Mucosa of descending colon (tissue), 3 donors: Measurements from ENCODE around the gene ZMIZ1. TPM values are rescaled to one million over a fixed set of nuclear protein-coding genes. Genes with fewer than 3 reads are reported as not detected.

Experiments used
- ATAC-seq: fragments of 200-7000 bp; cut with Tn5 transposase; one replicate; pipeline ENCODE4 v1.9.1; 2020; ENCODE audit warnings: mild to moderate bottlenecking, moderate library complexity
- DNase-seq, 3 donors: peaks; one replicate each; pipeline ENCODE4 v3.0.0-alpha.2; 2020
- H3K36me3 ChIP-seq: fragments of 200-600 bp; one replicate; pipeline ENCODE4 v1.8.0; 2021; ENCODE audit warnings: low read depth, mild to moderate bottlenecking
- H3K4me1 ChIP-seq: fragments of 200-600 bp; one replicate; pipeline ENCODE4 v1.8.0; 2021; ENCODE audit warnings: low read depth, mild to moderate bottlenecking
- H3K4me3 ChIP-seq: fragments of 200-600 bp; one replicate; pipeline ENCODE4 v1.8.0; 2021; ENCODE audit warnings: mild to moderate bottlenecking
- H3K9me3 ChIP-seq: fragments of 200-600 bp; one replicate; pipeline ENCODE4 v1.8.0; 2021; ENCODE audit warnings: mild to moderate bottlenecking
- CTCF ChIP-seq: fragments of 200-600 bp; IDR thresholded peaks from one replicate; pipeline ENCODE4 v1.8.0; 2022; ENCODE audit warnings: antibody characterized with exemption, mild to moderate bottlenecking
- intact Hi-C, 2 donors: fragments of 100-400 bp; cut with DNase I in 1 of 2; cut with micrococcal nuclease in 1 of 2; formaldehyde crosslinking; loops; one replicate each; pipeline versions ENCODE4 v1.11.0 to v1.11.1; 2022; cut with DNase I, micrococcal nuclease
- total RNA-seq, 3 donors: library from RNA; stranded (reverse); fragmentation: NEBNext Ultra II Directional in 2 of 3; extraction: Animal tissue kit (Norgen Biotek cat#: 25700) in 2 of 3; gene quantifications; one replicate each; pipeline versions ENCODE4 v1.2.1 to v1.2.4, GENCODE V29; 2021 to 2023
- donor health status: DM: no; HTN: no; CAD: no; lungs with moderate emphysema.
- donor health status: DM: no; HTN: no; CAD: no.
- donor health status: DM: no; HTN: yes; CAD: no.

ZMIZ1 gene
- total RNA-seq, 3 donors from 2014 or later: 61.4 to 103 (median 89.1) TPM

GRCh38 chr10:79136236-79137005 is 67.7 kb downstream of the ZMIZ1 start:
- Histone ChIP-seq H3K4me1 (peaks cover 27% of the 10 kb centered on the region), H3K4me3 (no peak overlapping the region), H3K36me3 (no peaks in the 10 kb centered on the region), H3K9me3 (no peaks in the 10 kb centered on the region)
- no peak for TF ChIP-seq CTCF
- DNase-seq: no peak
- ATAC-seq: no peak
- intact Hi-C loops: no loop called here

DNA sequence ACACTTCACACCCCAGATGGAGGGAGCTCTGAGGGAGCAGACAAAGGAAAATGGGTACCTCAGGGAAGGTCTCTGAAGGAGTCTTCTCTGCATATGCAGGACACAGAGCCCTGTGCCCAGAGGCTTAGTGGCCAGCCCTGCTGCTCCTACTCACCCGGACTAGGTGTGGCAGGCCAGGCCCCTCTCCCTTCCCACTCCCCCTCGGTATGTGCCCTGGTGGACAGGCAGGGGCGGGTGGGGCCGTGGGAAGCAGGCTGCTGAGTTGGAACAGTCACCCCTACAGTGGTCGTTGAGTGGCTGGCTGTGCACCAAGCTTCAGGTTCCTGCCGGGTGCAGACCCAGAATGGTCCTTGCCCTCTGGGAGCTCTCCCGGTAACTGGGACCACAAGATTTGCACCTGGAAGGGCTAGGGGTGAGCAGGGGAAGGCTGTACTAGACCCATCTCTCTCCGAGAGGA is 68.6 kb downstream of the ZMIZ1 start:
- Histone ChIP-seq H3K9me3 (no peaks in the 10 kb centered on the region), H3K4me1 (peaks cover 32% of the 10 kb centered on the region), H3K4me3 (no peak overlapping the region), H3K36me3 (no peaks in the 10 kb centered on the region)
- DNase-seq (no peak), ATAC-seq (peak; percentile 4)
- intact Hi-C loops: no loop called here
- no peak for TF ChIP-seq CTCF

GRCh38 chr10:79137826-79138225 is 69.1 kb downstream of the ZMIZ1 start:
- Histone ChIP-seq H3K4me1 (peaks cover 32% of the 10 kb centered on the region), H3K9me3 (no peaks in the 10 kb centered on the region), H3K36me3 (no peaks in the 10 kb centered on the region), H3K4me3 (no peak overlapping the region)
- intact Hi-C loops: no loop called here
- TF ChIP-seq CTCF: no peak
- peak; percentile 42 to 79 (median 56) for DNase-seq
- ATAC-seq: peak; percentile 50

DNA sequence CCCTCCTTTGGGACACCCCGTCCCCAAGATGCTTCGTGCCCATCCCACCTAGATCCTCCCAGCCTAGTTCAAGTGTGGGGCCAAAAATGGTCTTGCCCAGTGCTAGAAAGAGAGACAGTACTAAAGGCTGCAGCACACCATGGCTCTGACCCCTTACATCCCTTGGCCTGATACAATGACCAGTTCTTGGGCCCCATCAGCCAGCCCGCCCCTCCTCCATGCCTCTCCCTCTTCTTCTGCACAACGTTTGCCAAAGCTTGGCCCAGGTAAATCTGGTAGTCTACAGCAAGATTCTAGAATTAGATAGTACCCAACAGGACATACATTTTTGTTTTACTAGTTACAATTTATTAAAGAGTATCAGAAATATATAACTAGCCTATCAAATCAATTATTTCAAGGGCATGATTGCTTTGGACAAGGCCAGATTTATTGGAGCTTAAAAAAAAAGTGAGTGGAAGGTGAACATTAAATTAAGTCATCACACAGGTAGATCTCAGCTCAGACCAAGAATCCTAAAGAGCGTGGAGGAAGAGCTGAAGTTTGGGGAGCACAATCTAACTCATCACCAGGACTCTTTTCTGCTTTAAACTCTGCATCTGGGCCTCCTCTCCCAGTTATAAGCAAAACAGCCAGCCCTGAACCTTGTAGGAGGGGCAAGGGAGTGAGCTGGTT is 69.8 kb downstream of the ZMIZ1 start:
- DNase-seq: no peak
- intact Hi-C loops: no loop called here
- peaks cover 32% of the 10 kb centered on the region for H3K4me1 ChIP-seq
- TF ChIP-seq CTCF: no peak
- H3K36me3 ChIP-seq: no peaks in the 10 kb centered on the region
- no peak for ATAC-seq
- no peaks in the 10 kb centered on the region for H3K9me3 ChIP-seq
- H3K4me3 ChIP-seq: no peak overlapping the region

DNA sequence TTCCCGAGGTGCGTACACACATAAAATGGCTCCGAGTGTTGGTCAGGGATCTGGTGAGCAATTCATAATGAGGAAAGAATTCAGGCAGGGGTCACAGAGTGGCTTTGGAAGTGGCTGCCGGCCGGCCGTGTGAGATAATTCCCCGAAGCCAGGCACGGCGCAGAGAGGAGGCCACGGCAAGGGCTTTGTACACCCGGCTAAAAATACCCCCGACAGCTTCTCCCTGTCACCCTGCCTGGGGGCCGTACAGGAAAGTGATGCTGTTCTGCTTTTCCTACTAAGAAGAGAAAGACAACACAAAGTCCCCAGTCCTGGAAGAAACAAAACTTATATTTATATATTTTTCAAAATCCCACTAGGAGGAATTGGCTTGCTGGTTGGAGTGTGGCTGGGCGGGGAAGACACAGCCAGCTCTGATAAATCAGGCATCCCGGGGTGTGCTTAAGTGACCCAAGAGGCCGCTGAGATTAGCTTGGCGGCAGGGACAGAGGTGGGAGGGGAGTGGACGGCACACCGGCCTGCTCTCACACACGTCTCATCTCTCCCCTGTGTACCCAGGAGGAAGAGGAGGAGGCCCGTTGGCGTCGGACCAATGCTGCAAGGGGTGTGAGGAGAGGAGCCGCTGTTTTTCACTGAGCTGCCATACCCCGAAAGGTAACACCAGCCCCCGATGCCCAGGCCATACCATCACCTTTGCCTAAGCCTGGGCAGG is 70.5 kb downstream of the ZMIZ1 start:
- no peaks in the 10 kb centered on the region for H3K36me3 ChIP-seq
- ATAC-seq (peak; percentile 26), DNase-seq (no peak)

More for the DNA sequence above, 70.5 kb downstream of the ZMIZ1 start:
- intact Hi-C loops: no loop called here
- no peaks in the 10 kb centered on the region for H3K9me3 ChIP-seq
- H3K4me1 ChIP-seq: peaks cover 32% of the 10 kb centered on the region
- no peak for TF ChIP-seq CTCF
- H3K4me3 ChIP-seq: no peak overlapping the region
